Hematopoietic multipotent progenitor cell treated with erythropoietin and hydrocortisone succinate and interleukin-3 and kit ligand, for 6 days (in vitro differentiated cells): ENCODE results near the gene MYRIP.
"Not testable (repeated sequence)": the region's sequence is repeated elsewhere in the genome, so short reads cannot be mapped to it uniquely, and the experiment has no call there.

Experiments
- DNase-seq: peaks from one replicate; pipeline ENCODE4 v3.0.0-alpha.2; 2015

MYRIP gene

DNA sequence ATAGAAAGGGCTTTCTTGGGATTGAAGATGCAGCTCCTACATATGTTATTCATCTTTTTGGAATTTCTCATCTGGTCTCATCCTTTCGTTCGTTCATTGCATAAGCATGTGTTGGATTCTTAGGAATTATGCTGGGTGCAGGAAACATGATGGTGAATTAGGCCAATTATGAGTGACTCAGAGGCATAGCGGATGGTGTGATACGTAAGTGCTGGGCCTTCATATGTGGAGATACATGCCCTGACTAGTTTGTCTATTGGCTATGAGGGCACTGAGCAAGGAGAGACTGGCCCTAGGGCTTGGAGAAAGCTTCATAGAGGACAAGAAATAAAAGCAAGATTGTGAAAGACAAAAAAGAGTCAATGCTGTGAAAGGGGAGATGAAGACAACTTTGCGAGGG, 235.1 kb downstream of the MYRIP start:
- no peak for DNase-seq

DNA sequence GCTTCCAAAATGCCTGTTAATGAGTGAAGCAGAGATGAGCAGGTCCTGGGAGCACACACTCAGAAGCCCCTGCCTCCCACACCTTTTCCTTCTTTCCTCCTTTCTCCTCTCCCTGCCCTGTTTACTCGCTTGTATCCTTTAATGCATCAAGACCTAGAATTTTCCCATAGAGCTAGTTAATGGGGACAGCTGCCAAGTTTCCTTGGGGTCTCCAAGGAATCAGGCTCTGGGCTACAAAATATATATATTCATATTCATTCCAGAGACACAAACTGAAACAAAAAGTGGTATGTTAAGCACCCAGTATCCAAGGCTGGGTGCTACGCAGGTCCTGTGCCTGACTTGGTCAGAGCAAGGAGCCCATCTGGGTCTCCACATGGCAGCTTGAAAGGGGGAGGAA, 235.6 kb downstream of the MYRIP start:
- no peak for DNase-seq

DNA sequence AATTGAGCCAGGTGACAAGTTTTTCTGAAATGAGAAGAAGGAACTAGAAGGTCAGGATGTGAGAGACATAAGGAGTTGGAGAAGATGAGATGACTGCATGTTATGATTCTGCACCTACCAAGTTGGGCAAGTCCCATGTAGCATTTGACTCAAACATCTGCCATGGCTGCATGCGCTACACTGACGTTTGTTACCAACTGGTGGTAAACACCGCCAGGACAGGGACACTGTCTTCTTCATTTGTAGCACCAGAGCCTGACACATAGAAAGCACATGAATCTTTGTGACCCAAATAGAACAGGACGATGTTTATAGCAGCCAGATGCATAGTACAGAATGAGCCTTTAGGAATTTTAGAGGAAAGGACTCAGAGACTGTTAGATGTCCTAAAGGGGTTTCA, 236.7 kb downstream of the MYRIP start:
- DNase-seq: no peak

- no peak for DNase-seq
Measured at GRCh38 chr3:40047406-40047805, 238.0 kb downstream of the MYRIP start.

DNA sequence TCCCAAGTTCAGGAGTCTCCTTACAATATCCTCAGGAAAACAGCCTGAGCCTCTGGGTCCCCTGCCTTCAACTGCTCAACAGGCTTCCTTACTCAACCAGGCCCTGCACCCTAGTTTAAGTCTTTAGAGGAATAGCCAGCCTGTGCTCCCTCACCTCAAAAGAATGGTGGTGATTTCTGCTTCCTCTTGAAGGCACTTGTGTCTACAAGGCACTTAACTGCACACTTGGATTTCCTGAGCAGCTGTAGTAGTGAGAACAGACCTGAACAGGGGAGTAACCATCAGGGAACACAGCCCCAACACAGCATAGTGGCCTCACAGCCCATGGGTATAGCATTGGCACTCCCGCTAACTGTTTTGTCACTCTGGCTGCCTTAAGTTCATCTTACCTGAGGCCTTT, 244.3 kb downstream of the MYRIP start:
- no peak for DNase-seq

DNA sequence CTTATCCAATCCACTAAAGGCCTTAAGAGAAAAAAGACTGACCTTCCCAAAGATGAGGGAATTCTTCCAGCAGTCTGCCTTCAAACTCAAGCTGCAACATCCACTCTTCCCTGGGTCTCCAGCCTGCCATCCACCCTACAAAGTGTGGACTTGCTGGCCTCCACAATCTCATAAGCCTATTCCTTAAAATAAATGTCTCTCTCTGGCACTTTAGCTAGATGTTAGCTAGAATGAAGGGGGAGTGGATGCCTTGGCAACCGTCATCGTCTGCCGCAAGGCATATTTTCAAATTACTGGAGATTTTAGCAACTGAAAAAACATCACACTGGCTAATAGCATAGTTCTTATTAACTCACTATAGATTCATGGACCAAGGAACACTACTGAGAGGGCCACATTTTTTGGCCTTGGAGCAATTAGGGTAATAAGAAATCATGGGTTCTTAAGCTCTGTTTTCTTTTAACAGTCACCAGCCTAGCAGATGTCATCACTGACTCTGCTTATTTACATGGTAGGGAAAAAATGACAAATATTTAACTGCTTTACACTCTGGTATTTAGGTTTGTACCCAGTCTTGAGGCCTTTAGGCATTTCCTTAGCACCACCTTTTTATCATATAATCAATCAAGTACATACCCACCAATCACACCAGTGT, 245.3 kb downstream of the MYRIP start:
- DNase-seq: no peak

DNA sequence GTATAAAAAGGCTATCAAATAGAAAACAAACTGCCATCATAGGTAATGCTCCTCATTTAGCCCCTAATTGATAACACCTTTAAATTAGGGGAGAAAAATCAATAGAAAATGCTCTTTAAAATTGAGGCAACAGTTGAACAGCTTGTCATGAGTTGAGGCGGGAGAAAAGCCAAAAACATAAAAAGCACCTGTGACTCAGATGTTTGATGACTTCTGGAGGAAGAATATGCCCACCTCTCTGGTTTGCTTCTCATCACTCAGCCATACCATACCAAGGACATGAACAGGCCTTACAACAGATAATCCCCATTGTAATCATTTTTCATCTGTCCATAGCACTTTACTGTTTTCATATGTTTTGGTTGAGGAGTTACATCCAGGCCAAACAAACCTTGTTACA, 246.0 kb downstream of the MYRIP start:
- no peak for DNase-seq

- no peak for DNase-seq
Measured at GRCh38 chr3:40055956-40056355, 246.5 kb downstream of the MYRIP start.

DNA sequence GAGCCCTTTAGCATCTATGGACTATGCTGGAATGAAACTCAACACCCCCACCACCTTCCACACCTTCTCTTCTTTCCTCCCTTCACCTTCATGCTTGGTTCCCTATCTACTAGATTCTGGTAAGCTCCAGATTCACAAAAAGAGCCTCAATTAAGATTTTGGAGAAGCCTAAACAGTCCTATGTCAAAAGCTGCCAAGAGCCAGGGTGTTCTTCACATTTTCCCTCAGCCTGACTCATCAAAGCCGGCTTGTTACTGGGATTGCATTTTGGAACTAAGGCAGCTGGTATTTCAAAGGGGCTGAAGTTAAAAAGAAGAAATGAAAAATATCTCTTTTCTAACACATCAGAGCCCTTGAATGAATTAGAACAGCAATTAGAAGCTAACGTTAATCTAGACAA, 247.7 kb downstream of the MYRIP start:
- no peak for DNase-seq

DNA sequence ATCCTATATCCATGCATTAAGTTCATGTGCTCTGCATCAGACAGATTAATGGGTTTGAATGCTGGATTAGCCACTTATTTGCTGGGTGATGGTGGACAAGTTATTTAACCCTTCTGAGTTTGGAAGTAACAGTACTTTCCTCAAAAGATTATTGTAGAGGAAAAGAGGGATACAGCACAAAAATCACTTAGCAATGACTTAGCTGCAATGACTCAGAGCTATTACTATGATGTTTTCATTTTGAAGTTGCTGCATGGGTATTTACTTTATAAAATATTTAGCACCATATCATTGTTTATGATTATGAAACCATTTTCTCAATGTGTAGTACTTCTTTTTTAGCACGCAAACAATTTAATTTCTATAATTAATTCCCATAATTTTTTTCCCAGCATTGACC, 248.4 kb downstream of the MYRIP start:
- DNase-seq: no peak

GRCh38 chr3:40068636-40069035, 259.2 kb downstream of the MYRIP start:
- DNase-seq: no peak

- DNase-seq: no peak
Measured at GRCh38 chr3:40070816-40071215, 261.4 kb downstream of the MYRIP start.

GRCh38 chr3:40071683-40072238, 262.4 kb downstream of the MYRIP start:
- no peak for DNase-seq

DNA sequence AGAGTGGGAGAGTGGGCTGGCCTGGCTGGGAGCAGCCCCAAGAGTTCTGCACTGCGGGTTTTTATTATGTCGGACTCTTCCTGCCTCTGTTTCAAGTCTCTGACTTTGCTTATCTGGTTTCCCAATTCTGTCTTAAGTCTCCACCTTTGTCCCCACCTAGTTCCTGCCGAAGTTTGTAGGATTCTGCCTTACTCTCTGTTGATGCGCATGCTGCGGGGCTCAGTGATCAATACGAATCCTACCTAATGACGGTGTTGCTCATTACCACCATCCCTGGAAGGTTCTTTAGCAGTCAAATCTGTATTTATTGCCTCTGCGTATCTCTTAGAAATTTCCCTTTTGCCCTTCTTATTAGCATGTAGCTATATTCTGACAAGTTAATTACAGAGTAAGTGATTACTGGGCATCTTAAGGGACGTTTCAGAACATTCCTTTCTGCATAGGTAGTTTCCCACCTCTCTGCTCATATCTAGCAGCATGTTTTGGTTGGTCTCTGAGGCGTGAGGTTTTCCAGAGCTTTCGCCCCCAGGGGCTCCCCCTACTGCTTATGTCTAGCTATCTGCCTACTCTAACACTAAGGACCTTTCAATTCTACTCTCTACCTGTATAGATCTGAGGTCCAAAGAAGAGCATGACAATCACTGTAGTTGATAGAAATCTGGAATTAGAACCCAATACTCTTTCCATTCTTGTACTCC, 264.1 kb downstream of the MYRIP start:
- DNase-seq: no peak

GRCh38 chr3:40077139-40077538, 267.7 kb downstream of the MYRIP start:
- not testable (repeated sequence) for DNase-seq

DNA sequence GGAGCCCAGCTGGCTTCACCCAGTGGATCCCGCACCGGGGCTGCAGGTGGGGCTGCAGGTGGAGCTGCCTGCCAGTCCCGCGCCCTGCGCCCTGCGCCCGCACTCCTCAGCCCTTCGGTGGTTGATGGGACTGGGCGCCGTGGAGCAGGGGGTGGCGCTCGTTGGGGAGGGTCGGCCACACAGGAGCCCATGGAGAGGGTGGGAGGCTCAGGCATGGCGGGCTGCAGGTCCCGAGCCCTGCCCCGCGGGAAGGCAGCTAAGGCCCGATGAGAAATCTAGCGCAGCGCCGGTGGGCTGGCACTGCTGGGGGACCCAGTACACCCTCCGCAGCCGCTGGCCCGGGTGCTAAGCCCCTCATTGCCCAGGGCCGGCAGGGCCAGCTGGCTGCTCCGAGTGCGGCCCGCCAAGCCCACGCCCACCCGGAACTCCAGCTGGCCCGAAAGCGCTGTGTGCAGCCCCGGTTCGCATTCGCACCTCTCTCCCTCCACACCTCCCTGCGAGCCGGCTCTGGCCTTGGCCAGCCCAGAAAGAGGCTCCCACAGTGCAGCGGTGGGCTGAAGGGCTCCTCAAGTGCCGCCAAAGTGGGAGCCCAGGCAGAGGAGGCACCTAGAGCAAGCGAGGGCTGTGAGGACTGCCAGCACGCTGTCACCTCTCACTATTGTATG, 268.6 kb downstream of the MYRIP start:
- not testable (repeated sequence) for DNase-seq

- no peak for DNase-seq
Measured at GRCh38 chr3:40078590-40078989, 269.2 kb downstream of the MYRIP start.

DNA sequence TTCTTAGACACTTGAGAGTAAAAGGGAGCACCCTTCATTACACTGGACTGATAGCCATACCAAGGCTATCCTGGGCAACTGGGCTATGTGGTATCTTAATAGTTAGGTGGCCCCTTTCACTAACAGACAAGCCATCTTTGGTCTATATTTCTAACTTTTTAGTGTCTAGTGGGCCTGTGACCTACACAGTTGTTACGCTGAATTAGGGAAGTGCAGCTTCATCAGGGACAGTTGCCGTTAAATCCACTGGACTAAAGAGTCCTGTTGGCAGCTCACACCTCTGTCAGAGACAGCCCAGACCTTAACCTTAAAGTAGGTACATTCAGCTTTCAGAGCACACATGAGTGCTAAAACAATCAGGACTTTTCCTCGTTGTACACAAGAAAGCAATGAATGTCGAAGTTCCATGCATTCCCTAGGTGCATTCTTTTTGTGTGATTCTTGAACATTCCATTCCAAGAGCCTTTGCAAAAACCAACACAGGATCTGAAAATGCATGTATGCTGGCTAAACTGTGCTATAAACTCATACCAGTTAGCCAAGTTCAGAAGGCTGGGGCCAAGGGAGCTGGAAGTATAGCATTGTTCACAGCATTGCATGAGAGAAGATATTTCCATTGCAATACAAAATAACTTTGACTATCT, 269.9 kb downstream of the MYRIP start:
- no peak for DNase-seq

DNA sequence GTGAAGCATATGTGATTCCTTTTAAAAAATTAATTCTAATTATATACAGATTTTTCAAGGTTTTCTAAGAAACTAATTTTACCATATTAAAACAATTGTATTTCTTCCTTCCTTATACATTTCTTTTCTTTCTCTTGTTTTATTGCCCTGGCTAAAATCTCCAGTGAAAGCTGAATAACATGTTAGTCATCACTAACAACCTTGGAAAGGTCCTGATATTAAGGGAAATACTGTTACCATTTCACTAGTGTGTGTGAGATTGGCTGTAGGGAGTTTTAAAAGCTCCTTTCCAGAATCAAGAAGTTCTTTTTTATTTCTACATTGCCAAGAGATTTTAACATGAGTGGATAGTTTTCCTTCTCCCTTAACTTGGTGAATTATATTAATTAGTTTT, 270.4 kb downstream of the MYRIP start:
- DNase-seq: no peak

DNA sequence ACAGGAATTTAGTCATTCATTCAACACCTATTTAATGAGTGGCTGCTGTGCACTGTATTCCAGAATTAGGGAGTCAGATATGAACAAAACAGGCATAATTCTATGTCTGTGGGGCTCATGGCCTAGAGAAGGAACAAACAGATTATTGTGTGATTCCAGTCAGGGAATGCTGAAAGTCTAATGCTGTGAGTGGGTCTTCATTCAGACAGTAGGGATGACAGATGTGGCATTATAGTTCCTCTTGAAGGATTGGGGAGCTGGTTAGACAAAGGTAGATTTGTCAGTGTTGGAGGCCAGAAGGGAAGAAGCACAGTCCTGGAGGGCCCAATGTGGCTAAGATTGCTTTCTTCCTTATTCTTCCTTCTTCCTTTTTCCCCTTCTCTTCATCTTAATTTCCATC, 273.7 kb downstream of the MYRIP start:
- DNase-seq: no peak

- not testable (repeated sequence) for DNase-seq
Measured at GRCh38 chr3:40084424-40084823, 275.0 kb downstream of the MYRIP start.

GRCh38 chr3:40086890-40087883, 277.8 kb downstream of the MYRIP start:
- DNase-seq: peak; percentile 24
